CD14-positive monocyte (primary cell): ENCODE results near the gene TRAM2. TPM values are rescaled to one million over a fixed set of nuclear protein-coding genes. Genes with fewer than 3 reads are reported as not detected.

Experiments used
- DNase-seq, 3 donors: peaks; one replicate each; pipeline ENCODE4 v3.0.0-alpha.2; 2011 to 2022
- H2AFZ ChIP-seq: 2 replicates; pipeline ENCODE4 v1.6.0; 2012; ENCODE audit warnings: mild to moderate bottlenecking, low read depth, low read length, inconsistent platforms; ENCODE audit not compliant: insufficient read depth, poor library complexity, severe bottlenecking
- H3K27ac ChIP-seq, 2 donors: 1 replicate in 1 of 2; 2 replicates in 1 of 2; pipeline ENCODE4 v1.5.1; 2012 to 2013; ENCODE audit warnings: low read length in 2 of 2, control low read depth in 1 of 2, inconsistent platforms in 1 of 2, low read depth in 1 of 2, mild to moderate bottlenecking in 1 of 2
- H3K27me3 ChIP-seq, 2 donors: one replicate each; pipeline versions ENCODE4 v1.6.0 to v1.6.1; 2011 to 2013; ENCODE audit warnings: low read length in 2 of 2; ENCODE audit not compliant: control insufficient read depth in 2 of 2, insufficient read depth in 2 of 2
- H3K36me3 ChIP-seq, 2 donors: replicated peaks in 1 of 2; 1 replicate in 1 of 2; 2 replicates in 1 of 2; pipeline versions ENCODE4 v1.5.1 to v1.6.1; 2012 to 2013; ENCODE audit warnings: low read length in 2 of 2, control low read depth in 1 of 2, inconsistent platforms in 1 of 2, mild to moderate bottlenecking in 1 of 2; ENCODE audit not compliant: insufficient read depth in 2 of 2, control insufficient read depth in 1 of 2
- H3K4me1 ChIP-seq, 2 donors: 1 replicate in 1 of 2; 2 replicates in 1 of 2; pipeline versions ENCODE4 v1.5.1 to v1.6.1; 2012 to 2013; ENCODE audit warnings: low read length in 2 of 2, control low read depth in 1 of 2, inconsistent platforms in 1 of 2, mild to moderate bottlenecking in 1 of 2, moderate library complexity in 1 of 2; ENCODE audit not compliant: insufficient read depth in 2 of 2, control insufficient read depth in 1 of 2
- H3K4me2 ChIP-seq: replicated peaks from 2 replicates; pipeline ENCODE3; 2012; ENCODE audit warnings: low read length, moderate library complexity, mild to moderate bottlenecking; ENCODE audit not compliant: poor library complexity, severe bottlenecking; ENCODE audit errors: extremely low read depth
- H3K4me3 ChIP-seq, 3 experiments: fragments of 200-600 bp in 1 of 3; sonication (generic) in 1 of 3; replicated peaks in 1 of 3; 1 replicate in 2 of 3; 2 replicates in 1 of 3; pipeline ENCODE4 v1.5.1; 2011 to 2013; ENCODE audit warnings: low read length in 3 of 3, mild to moderate bottlenecking in 3 of 3, control low read depth in 2 of 3, low read depth in 2 of 3, inconsistent platforms in 1 of 3, moderate library complexity in 1 of 3
- H3K79me2 ChIP-seq: 2 replicates; pipeline ENCODE4 v1.6.0; 2012; ENCODE audit warnings: mild to moderate bottlenecking, control low read depth, inconsistent platforms, low read length, moderate library complexity; ENCODE audit not compliant: insufficient read depth
- H3K9ac ChIP-seq: 2 replicates; pipeline ENCODE4 v1.6.0; 2017; ENCODE audit warnings: low read length, mild to moderate bottlenecking; ENCODE audit not compliant: insufficient read depth, poor library complexity, severe bottlenecking
- H3K9me3 ChIP-seq, 2 donors: replicated peaks in 1 of 2; 1 replicate in 1 of 2; 2 replicates in 1 of 2; pipeline versions ENCODE4 v1.5.1 to v1.6.1; 2012 to 2013; ENCODE audit warnings: low read length in 2 of 2, control low read depth in 1 of 2; ENCODE audit not compliant: control insufficient read depth in 1 of 2, insufficient read depth in 1 of 2
- H4K20me1 ChIP-seq: 2 replicates; pipeline ENCODE4 v1.6.0; 2012; ENCODE audit warnings: mild to moderate bottlenecking, low read length, control low read depth, moderate library complexity; ENCODE audit not compliant: insufficient read depth
- H3K27ac Mint-ChIP-seq, 7 donors: one replicate each; pipeline ENCODE4 v1.8.0; 2020; ENCODE audit warnings: mild to moderate bottlenecking in 7 of 7, mixed read lengths in 7 of 7, moderate library complexity in 6 of 7, inconsistent platforms in 2 of 7
- H3K27me3 Mint-ChIP-seq, 3 donors: one replicate each; pipeline ENCODE4 v1.8.0; 2021 to 2022; ENCODE audit warnings: low read depth in 3 of 3, mild to moderate bottlenecking in 3 of 3, mixed read lengths in 3 of 3, moderate library complexity in 3 of 3, inconsistent platforms in 1 of 3
- H3K36me3 Mint-ChIP-seq, 2 donors: one replicate each; pipeline ENCODE4 v1.8.0; 2020; ENCODE audit warnings: mixed read lengths in 2 of 2, inconsistent platforms in 1 of 2, mild to moderate bottlenecking in 1 of 2
- H3K4me1 Mint-ChIP-seq: one replicate; pipeline ENCODE4 v1.8.0; 2020; ENCODE audit warnings: mild to moderate bottlenecking, mixed read lengths
- H3K4me3 Mint-ChIP-seq, 2 donors: one replicate each; pipeline ENCODE4 v1.8.0; 2020; ENCODE audit warnings: mild to moderate bottlenecking in 2 of 2, mixed read lengths in 2 of 2, moderate library complexity in 1 of 2
- H3K9me3 Mint-ChIP-seq, 7 donors: one replicate each; pipeline ENCODE4 v1.8.0; 2020 to 2022; ENCODE audit warnings: mixed read lengths in 7 of 7, mild to moderate bottlenecking in 6 of 7, moderate library complexity in 6 of 7, inconsistent platforms in 2 of 7
- CTCF ChIP-seq: fragments of 200-600 bp; IDR thresholded peaks from one replicate; pipeline ENCODE4 v1.8.0; 2022; ENCODE audit warnings: antibody characterized with exemption, mild to moderate bottlenecking
- WGBS: methylation state at CpG from one replicate; pipeline ENCODE4 v1.1.5; 2013; ENCODE audit warnings: missing lambda C conversion rate; ENCODE audit not compliant: insufficient coverage; 5-methylcytosine and 5-hydroxymethylcytosine counted together
- intact Hi-C, 2 donors: fragments of 100-400 bp; cut with micrococcal nuclease; formaldehyde crosslinking; loops; one replicate each; pipeline versions ENCODE4 v1.15.0 to v1.15.1; 2023
- polyA plus RNA-seq, 3 donors: library from polyadenylated mRNA; depleted of rRNA in 1 of 3; unstranded in 2 of 3; stranded (reverse) in 1 of 3; fragments of 300-500 nt in 2 of 3; fragments of >200 nt in 1 of 3; fragmentation: Illumina TruSeq in 2 of 3; gene quantifications; 1 replicate in 2 of 3; 2 replicates in 1 of 3; pipeline ENCODE4 v1.2.3, GENCODE V29; 2012 to 2021

TRAM2 gene
- polyA plus RNA-seq, 3 donors, result 4.7 to 11.7 (median 5.9) TPM

DNA sequence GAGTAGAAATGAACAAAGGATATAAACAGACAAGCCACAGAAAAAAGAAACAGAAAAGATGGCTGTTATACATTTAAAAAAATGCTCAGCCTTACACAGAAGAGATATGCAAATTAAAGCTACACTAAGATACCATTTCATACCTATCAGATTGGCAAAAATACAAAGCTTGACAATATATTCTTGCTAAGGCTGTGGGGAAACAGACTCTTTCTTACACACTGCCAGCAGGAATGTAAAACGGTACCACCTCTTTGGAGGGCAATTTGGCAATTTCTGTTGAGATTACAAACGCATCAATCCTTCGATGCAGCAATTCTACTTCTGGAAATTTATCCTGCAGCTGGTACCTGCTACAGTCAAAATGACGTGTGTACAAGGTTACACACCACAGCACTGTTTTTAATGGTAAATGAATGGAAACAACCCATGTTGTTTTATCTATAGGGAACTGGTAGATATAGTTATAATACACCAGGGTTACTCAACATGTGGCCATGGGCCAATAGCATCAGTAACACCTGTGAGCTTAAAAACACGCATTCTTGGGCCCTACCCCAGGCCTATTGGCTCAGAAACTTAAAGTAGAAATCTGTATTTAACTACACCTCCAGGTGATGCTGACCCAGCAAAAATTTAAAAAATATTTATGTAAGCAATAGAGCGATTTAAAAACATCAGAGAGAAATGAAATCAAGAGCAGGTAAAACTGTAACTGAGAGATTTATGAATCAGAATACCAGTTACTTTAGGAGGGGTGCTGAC is 53.3 kb downstream of the TRAM2 start:
- Histone ChIP-seq H3K27me3 (no peaks in the 10 kb centered on the region), H3K79me2 (no peaks in the 10 kb centered on the region), H3K27ac (no peak overlapping the region), H3K4me3 (no peak overlapping the region), H2AFZ (no peak overlapping the region), H3K36me3 (peaks cover 0 to 25% of the 10 kb centered on the region in 2 donors), H3K9me3 (no peaks in the 10 kb centered on the region), H3K4me1 (no peaks in the 10 kb centered on the region), H3K9ac (no peak overlapping the region), H4K20me1 (peaks cover 4% of the 10 kb centered on the region), H3K4me2 (no peak overlapping the region)
- Mint-ChIP-seq H3K9me3 (peaks cover 0 to 3% (median 0%) of the 10 kb centered on the region in 7 donors), H3K4me3 (no peak overlapping the region), H3K27me3 (peaks cover 0 to 2% (median 2%) of the 10 kb centered on the region in 3 donors), H3K36me3 (peaks cover 26 to 42% of the 10 kb centered on the region in 2 donors), H3K4me1 (peaks cover 6% of the 10 kb centered on the region), H3K27ac (no peak overlapping the region)
- intact Hi-C loops, result no loop called here
- no CpG with 5 or more reads among the region's 6 CpGs for WGBS
- no peak for DNase-seq
- TF ChIP-seq CTCF, result no peak

- no peak for DNase-seq
- Histone ChIP-seq H3K4me1 (no peaks in the 10 kb centered on the region), H3K9ac (no peak overlapping the region), H4K20me1 (peaks cover 9% of the 10 kb centered on the region), H3K9me3 (no peaks in the 10 kb centered on the region), H3K27ac (no peak overlapping the region), H3K4me2 (no peak overlapping the region), H3K4me3 (no peak overlapping the region), H3K79me2 (peaks cover 3% of the 10 kb centered on the region), H3K27me3 (no peaks in the 10 kb centered on the region), H3K36me3 (peaks cover 0 to 29% of the 10 kb centered on the region in 2 donors), H2AFZ (no peak overlapping the region)
- intact Hi-C loops, result no loop called here
- Mint-ChIP-seq H3K4me1 (peaks cover 13% of the 10 kb centered on the region), H3K36me3 (peaks cover 34 to 46% of the 10 kb centered on the region in 2 donors), H3K4me3 (no peak overlapping the region), H3K27me3 (peaks cover 0 to 4% (median 2%) of the 10 kb centered on the region in 3 donors), H3K9me3 (peaks cover 0 to 3% (median 0%) of the 10 kb centered on the region in 7 donors), H3K27ac (peak overlapping the region in 2 of 7 donors; percentile 4 to 62)
- TF ChIP-seq CTCF, result no peak
- 72% methylated on average over 3 of the region's 3 CpGs for WGBS
These were observed 54.2 kb downstream of the TRAM2 start for GRCh38 chr6:52522655-52523054.
